Large intestine (tissue), 3 donors: ENCODE data around the gene TTPAL. TPM values are rescaled to one million over a fixed set of nuclear protein-coding genes. Genes with fewer than 3 reads are reported as not detected.

ENCODE experiments used
- DNase-seq, 2 donors: peaks; one replicate each; pipeline versions ENCODE4 v3.0.0 to v3.0.0-alpha.2; 2013
- H3K27ac ChIP-seq: one replicate; pipeline ENCODE4 v1.5.1; 2013; ENCODE audit warnings: low read length
- H3K27me3 ChIP-seq: 2 replicates; pipeline ENCODE4 v1.6.1; 2013; ENCODE audit warnings: low read length; ENCODE audit not compliant: control insufficient read depth, insufficient read depth
- H3K36me3 ChIP-seq: 2 replicates; pipeline ENCODE4 v1.6.1; 2013; ENCODE audit warnings: low read length; ENCODE audit not compliant: control insufficient read depth, insufficient read depth
- H3K4me1 ChIP-seq: one replicate; pipeline ENCODE4 v1.6.1; 2013; ENCODE audit warnings: low read length; ENCODE audit not compliant: control insufficient read depth, insufficient read depth
- H3K4me3 ChIP-seq: one replicate; pipeline ENCODE4 v1.5.1; 2013; ENCODE audit warnings: low read length
- H3K9me3 ChIP-seq: one replicate; pipeline ENCODE4 v1.6.1; 2013; ENCODE audit warnings: mild to moderate bottlenecking, low read depth, low read length, moderate library complexity; ENCODE audit not compliant: control insufficient read depth
- WGBS: methylation state at CpG from one replicate; pipeline ENCODE4 v1.1.5; 2013; ENCODE audit warnings: low lambda C conversion rate; ENCODE audit not compliant: insufficient coverage; 5-methylcytosine and 5-hydroxymethylcytosine counted together
- polyA plus RNA-seq: library from polyadenylated mRNA; unstranded; fragments of 120-200 nt; gene quantifications from one replicate; pipeline ENCODE4 v1.2.1, GENCODE V29; 2013

Gene TTPAL
- polyA plus RNA-seq, 1 donor, result 10.0 TPM

DNA sequence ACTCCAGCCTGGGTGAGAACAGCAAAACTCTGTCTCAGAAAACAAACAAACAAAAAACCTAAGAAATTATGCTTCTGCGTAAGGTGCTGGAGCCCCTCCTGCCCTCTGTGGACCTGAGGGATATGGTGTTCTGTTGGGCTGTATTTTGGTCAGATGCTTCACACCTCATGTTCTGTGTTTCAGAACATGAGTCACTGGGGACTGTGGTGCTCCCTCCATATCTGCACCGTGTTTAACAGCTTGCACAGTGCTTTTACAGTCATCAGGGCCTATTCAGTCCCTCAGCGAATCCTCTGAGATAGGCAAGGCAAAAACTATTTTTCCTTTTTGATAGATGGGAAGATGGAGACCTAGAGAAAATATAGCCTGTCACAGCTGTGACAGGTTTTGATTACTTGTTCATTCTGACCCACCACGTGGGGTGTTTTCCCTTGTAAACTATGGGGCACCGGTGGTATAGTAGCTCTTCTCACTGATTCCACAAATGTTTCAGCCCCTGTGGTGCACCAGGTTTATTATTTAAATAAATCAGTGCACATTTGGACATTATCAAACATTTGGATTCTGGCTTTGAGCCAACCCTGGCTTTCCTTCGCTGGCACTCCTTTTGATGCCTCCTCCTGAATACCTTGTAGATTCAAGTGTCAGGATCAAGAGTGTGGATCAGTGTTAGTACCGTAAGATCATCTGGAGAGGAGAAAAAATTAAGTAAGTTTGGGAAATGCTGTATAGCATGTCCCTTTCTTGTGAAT is 9.6 kb downstream of the TTPAL start:
- Histone ChIP-seq H3K36me3 (peaks cover 63% of the 10 kb centered on the region), H3K27me3 (no peaks in the 10 kb centered on the region), H3K27ac (no peak overlapping the region), H3K9me3 (no peaks in the 10 kb centered on the region), H3K4me3 (no peak overlapping the region), H3K4me1 (no peaks in the 10 kb centered on the region)
- 100% methylated on average over 1 of the region's 7 CpGs for WGBS
- no peak for DNase-seq

DNA sequence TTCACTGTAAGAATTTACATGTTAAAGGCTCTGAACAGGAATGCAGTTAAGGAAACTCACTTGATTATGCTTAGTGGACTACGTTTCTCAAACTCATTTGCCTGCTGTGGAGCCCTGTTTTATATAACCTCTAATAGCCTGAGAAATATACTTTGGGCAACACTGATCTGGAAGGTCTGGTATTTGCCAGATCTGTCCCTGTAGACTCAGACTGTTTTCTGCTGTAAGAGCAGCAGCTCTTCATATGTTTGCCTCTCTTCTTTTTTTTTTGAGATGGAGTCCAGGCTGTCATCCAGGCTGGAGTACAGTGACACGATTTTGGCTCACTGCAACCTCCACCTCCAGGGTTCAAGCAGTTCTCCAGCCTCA is 10.1 kb downstream of the TTPAL start:
- DNase-seq, result no peak
- H3K9me3 ChIP-seq, result no peaks in the 10 kb centered on the region
- H3K4me3 ChIP-seq, result no peak overlapping the region
- H3K27me3 ChIP-seq, result no peaks in the 10 kb centered on the region
- H3K4me1 ChIP-seq, result no peaks in the 10 kb centered on the region
- H3K36me3 ChIP-seq, result peaks cover 61% of the 10 kb centered on the region
- H3K27ac ChIP-seq, result no peak overlapping the region
- no CpG with 5 or more reads among the region's 2 CpGs for WGBS

DNA sequence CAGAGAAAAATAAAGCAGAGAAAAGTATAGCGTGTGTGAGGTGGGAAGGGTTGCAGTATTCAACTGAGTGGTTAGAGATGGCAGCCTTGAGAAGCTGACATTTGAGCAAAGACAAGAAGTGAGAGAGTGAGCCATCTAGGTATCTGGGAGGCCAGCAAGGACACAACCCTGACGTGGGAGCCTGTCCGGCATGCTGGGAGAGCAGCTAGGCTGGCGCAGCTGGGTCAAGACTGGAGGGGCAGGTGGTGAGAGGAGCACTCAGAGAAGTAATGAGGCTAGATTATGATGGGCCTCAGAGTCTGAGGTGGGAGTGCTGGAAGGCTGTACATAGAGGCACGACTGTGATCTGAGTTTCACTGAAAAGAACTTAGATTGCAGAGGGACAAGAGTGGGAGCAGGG is 12.9 kb downstream of the TTPAL start:
- H3K27ac ChIP-seq, result no peak overlapping the region
- no peak for DNase-seq
- H3K9me3 ChIP-seq, result no peaks in the 10 kb centered on the region
- no CpG with 5 or more reads among the region's 5 CpGs for WGBS
- H3K4me1 ChIP-seq, result no peaks in the 10 kb centered on the region
- H3K27me3 ChIP-seq, result no peaks in the 10 kb centered on the region
- no peak overlapping the region for H3K4me3 ChIP-seq
- H3K36me3 ChIP-seq, result peaks cover 67% of the 10 kb centered on the region

DNA sequence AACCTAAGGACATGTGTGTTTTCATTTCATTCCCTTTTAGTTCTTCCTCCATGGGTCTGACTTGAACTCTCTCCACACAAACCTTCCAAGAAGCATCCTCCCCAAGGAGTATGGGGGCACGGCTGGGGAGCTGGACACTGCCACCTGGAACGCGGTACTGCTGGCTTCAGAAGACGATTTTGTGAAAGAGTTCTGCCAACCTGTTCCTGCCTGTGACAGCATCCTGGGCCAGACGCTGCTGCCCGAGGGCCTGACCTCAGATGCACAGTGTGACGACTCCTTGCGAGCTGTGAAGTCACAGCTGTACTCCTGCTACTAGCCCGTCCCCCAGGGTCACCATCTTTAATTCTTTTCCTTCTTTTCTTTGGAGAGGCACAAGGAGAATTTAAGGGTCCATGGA is 13.5 kb downstream of the TTPAL start:
- no peaks in the 10 kb centered on the region for H3K27me3 ChIP-seq
- no CpG with 5 or more reads among the region's 9 CpGs for WGBS
- DNase-seq, result no peak
- H3K27ac ChIP-seq, result no peak overlapping the region
- peaks cover 4% of the 10 kb centered on the region for H3K4me1 ChIP-seq
- H3K36me3 ChIP-seq, result peaks cover 65% of the 10 kb centered on the region
- H3K9me3 ChIP-seq, result no peaks in the 10 kb centered on the region
- H3K4me3 ChIP-seq, result no peak overlapping the region

DNA sequence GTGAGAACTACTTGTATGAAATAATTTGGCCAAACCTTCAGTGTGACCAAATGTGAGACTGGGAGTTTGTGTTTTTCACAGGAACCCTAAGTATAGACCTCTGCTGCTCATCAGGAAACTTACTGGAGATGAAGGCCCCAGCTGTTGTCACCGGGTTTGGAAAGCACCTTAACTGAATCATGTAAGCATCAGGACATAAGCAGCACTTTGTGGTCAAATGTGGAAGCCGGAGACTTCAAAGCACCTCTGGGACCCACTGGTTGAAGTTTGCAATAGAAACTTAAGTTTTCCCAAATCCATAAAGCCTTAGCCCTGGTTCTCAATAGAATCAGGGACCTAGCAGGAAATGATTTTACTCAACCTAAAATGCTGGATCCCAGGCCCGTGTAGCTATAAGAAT is 14.3 kb downstream of the TTPAL start:
- Histone ChIP-seq H3K4me3 (no peak overlapping the region), H3K4me1 (peaks cover 7% of the 10 kb centered on the region), H3K36me3 (peaks cover 58% of the 10 kb centered on the region), H3K27me3 (no peaks in the 10 kb centered on the region), H3K27ac (no peak overlapping the region), H3K9me3 (no peaks in the 10 kb centered on the region)
- no CpG with 5 or more reads among the region's 3 CpGs for WGBS
- DNase-seq, result no peak

DNA sequence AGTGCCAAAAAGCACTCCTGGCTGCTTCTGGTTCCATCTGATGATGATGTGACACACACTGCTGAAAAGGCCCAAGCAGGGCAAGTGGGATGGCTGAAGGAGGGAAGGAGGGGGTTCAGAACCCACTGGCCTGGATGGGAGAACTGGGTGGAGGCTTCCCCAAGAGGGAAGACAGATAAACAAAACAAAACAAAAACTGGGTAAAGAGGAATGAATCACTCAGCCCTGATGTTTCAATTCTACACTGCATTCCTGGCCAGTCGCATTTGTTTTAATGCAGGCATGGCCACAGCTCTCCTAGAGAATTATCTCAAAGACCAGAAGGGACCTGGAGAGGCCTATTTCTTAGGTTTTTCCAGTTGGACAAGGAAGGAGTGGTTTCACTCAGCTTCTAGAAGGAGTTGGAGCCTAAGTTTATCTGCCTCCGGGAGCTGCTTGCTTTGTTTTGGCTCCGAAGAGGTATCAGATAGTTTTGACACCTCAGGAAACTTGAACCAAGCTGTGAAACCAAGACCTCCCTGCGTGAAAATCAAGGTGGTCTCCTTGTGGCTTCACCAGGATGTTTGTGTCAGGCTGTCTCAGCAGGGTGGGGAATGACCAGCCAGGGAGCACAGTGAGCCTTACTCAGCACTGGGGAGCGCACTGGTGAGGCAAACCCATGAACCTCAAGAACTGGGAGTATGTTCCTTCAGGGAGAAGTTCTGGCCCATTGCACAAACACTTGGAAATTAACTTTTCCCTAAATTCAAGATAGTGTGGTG is 16.1 kb downstream of the TTPAL start:
- no peak overlapping the region for H3K27ac ChIP-seq
- no peak for DNase-seq
- H3K4me1 ChIP-seq, result peaks cover 17% of the 10 kb centered on the region
- H3K4me3 ChIP-seq, result no peak overlapping the region
- WGBS, result no CpG with 5 or more reads among the region's 5 CpGs
- H3K9me3 ChIP-seq, result no peaks in the 10 kb centered on the region
- peaks cover 65% of the 10 kb centered on the region for H3K36me3 ChIP-seq
- no peaks in the 10 kb centered on the region for H3K27me3 ChIP-seq

DNA sequence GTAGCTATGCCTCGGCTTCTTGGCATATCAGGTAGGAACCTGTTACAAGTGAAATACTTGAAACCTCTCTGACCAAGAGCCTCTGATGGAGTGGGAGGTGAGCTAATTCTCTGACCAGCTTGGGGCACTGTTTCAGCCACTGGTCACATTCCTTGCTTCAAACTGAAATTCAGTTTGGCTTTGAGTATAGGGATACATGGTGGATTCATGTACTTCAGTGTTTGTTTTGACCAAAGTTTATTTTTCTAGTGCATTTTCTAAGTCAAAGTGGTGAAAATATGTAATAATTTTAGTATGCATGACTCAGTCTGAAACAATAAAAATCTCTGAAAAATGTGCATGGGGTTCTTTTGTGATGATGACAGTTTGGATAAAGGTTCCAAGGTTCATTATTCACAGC is 18.6 kb downstream of the TTPAL start:
- Histone ChIP-seq H3K27ac (peak overlapping the region; percentile 81), H3K27me3 (no peaks in the 10 kb centered on the region), H3K4me3 (no peak overlapping the region), H3K9me3 (no peaks in the 10 kb centered on the region), H3K4me1 (peaks cover 17% of the 10 kb centered on the region), H3K36me3 (peaks cover 69% of the 10 kb centered on the region)
- no CpG with 5 or more reads among the region's 1 CpG for WGBS
- DNase-seq, result no peak

DNA sequence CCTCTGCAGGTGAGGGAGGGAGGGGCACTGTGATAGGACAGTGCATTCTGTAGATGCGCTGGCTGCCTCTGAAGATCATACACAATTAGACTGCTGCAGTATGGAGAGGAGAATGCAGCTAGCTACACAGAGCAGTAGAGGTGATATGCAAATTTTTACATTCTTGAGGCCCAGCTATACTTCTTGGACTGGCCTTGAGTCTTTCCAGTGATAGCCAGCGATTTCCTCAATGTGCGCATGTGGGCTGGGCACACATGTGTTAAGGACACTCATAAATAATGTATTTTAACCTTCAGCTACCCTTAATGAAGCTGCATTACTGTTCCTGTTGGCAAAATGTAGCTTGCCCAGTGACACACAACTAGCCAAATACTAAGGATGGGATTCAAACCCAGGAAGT is 19.0 kb downstream of the TTPAL start:
- peak; percentile 41 to 63 for DNase-seq
- Histone ChIP-seq H3K9me3 (no peaks in the 10 kb centered on the region), H3K4me3 (no peak overlapping the region), H3K27ac (peak overlapping the region; percentile 81), H3K27me3 (no peaks in the 10 kb centered on the region), H3K36me3 (peaks cover 67% of the 10 kb centered on the region), H3K4me1 (peaks cover 17% of the 10 kb centered on the region)
- 100% methylated on average over 1 of the region's 3 CpGs for WGBS

DNA sequence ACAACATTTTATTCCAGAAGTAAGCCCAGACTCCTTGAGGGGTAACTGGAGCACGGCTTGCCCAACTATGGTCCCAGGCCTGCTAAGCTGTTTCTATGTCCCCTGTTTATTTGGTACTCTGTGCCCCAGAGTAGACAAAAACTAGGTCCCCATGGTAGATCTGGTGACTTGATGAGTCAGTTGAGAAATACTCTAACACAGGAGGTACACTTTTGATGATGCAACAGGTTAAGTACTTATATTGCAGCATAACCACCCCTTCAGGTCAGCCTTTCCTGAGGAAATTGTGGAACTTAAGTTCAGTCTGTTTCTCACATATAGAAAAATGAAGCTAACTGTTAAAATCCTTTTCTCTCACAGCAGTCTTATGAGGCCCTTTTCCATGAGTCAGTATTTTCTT is 19.6 kb downstream of the TTPAL start:
- Histone ChIP-seq H3K36me3 (peaks cover 65% of the 10 kb centered on the region), H3K9me3 (no peaks in the 10 kb centered on the region), H3K4me1 (peaks cover 17% of the 10 kb centered on the region), H3K27ac (peak overlapping the region; percentile 81), H3K4me3 (no peak overlapping the region), H3K27me3 (no peaks in the 10 kb centered on the region)
- peak; percentile 65 to 78 for DNase-seq
- WGBS, result no CpG with 5 or more reads among the region's 1 CpG

DNA sequence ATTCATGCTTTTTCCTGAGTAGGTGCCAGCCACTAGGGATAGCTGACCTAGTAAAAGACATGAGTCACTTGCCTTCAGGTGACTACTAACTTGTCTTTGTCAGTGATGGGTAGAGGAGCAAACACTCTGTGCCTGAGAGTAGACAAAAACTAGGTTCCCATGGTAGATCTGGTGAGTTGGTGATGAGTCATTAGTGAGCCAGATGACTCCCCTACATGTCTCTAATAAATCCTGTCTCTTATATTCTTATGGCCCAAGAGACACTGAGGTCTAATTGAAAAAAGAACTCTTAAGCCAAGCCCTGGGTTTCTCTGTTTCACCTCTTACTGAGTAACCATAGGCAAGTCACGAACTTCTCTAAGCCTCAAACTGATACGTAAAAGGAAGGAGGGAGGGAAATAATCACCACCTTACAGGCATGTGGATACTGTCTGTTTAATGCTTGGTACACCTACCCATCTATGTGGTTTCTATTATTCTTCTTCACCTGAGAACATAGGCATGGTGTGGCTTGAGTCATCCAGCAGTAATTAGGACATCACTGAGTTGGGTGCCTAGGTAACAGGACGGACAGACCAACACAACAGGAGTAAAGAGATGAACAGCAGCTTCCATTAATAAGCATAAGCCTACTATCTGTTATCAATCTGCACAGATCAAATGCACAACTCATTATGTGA is 20.3 kb downstream of the TTPAL start:
- no CpG with 5 or more reads among the region's 3 CpGs for WGBS
- peak overlapping the region; percentile 81 for H3K27ac ChIP-seq
- DNase-seq, result no peak
- H3K27me3 ChIP-seq, result no peaks in the 10 kb centered on the region
- no peak overlapping the region for H3K4me3 ChIP-seq
- H3K4me1 ChIP-seq, result peaks cover 17% of the 10 kb centered on the region
- no peaks in the 10 kb centered on the region for H3K9me3 ChIP-seq
- H3K36me3 ChIP-seq, result peaks cover 69% of the 10 kb centered on the region
